SHP77 (cell line): ENCODE data around the gene AGO3.
"Not testable (repeated sequence)": the region's sequence is repeated elsewhere in the genome, so short reads cannot be mapped to it uniquely, and the experiment has no call there.

Experiments
- DNase-seq, 2 experiments: peaks; one replicate each; lab custom pipeline; 2025; lab: John Stamatoyannopoulos, UW

The AGO3 gene

DNA sequence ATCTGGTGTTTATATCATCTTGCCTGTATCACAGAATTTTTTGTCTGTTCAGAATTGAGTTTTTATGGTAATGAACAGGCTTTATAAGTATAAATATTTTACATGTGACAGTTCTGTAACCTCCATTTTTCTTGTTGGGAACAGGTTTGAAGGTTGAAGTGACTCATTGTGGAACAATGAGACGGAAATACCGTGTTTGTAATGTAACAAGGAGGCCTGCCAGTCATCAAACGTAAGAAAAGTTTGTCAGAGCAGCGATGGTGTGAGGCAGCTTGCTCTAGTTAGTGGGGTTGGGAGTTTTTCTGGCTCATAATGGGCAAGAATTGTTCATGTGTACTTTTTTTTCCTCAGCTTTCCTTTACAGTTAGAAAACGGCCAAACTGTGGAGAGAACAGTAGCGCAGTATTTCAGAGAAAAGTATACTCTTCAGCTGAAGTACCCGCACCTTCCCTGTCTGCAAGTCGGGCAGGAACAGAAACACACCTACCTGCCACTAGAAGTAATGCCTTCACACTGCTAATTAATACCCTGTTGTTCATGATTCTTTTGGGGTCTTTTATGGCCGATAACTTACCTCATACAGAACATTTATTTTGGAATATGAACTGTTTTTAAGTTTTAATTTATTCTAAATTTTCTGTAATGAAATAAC is 77.8 kb downstream of the AGO3 start:
- DNase-seq: no peak

DNA sequence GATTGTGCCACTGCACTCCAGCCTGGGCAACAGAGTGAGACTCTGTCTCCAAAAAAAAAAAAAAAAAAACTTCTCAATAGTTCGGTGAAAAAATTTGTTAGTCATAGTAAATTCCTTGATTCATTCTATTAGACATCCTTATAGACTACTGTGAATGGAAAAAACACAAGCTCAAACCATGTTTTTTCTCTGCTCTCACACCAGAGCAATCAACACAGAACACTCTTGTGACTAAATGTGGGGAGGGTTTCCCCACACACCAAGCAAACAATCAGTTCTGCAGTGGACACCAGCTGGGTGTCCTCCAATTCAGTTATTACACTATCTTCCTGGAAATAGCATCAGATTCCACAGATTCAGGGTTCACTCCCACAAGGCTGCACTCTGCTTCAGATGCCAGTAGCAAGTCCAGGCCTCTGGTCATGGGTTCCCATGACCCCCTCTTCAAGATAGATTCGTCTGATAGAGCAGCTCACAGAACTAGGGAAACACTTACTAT is 83.9 kb downstream of the AGO3 start:
- no peak for DNase-seq

DNA sequence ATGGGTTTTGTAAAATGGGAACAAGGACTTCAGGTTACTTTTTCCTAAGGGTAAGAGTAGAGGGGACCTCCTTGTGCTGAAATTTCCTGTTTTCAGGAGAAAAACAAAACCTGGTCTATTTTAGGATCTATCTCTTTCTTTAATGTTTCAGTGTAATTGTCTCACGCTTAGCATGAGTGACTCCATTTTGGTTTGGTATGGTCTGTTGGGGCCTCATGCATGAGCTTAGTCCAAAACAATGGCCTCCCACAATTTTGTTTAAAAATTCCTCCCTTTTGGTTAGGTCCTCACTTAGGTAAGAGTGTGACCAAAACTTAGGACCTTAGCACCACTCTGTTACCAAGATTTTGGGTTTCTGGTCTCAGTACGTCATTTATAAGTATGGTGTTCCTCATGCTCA is 85.8 kb downstream of the AGO3 start:
- no peak for DNase-seq

DNA sequence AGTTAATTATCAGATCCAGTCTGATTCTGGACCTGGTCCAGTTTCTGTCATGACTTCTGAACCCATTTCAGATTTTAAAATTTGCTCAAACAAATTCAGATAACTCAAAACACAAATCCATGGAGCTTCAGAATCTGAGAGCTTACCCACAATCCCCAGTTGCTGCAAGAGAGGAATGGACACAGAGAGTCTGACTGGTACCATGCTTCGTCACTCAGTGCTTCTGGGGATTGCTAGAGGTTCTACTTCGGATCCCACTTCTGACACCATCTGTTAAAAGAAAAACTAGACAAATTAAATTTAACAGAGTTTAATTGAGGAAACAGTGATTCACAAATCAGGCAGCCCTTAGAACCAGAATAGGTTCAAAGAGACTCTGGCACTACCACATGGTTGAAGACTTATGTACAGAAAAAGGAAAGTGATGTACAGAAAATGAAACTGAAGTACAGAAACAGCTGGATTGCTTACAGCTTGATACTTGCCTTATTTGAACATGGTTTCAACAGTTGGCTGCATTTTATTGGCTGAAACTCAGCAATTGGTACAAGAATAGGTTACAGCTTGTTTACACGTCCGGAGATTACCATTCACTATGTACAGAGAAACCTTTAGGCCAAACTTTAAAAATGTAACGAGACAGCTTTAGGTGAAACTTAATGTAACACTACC is 92.3 kb downstream of the AGO3 start:
- DNase-seq: no peak

DNA sequence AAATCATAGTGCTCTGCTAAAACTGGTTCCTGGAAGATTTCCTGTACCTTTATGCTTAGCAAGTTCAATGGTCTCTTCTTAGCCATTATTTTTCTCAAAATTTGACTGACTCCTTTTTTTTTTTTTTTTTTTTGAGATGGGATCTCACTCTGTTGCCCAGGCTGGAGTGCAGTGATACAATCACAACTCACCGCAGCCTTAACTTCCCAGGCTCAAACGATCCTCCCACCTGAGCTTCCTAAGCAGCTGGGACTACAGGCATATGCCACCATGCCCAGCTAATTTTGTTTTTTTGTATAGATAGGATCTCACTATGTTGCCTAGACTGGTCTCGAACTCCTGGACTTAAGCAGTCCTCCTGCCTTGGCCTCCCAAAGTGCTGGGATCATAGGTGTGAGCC is 93.1 kb downstream of the AGO3 start:
- not testable (repeated sequence) for DNase-seq

DNA sequence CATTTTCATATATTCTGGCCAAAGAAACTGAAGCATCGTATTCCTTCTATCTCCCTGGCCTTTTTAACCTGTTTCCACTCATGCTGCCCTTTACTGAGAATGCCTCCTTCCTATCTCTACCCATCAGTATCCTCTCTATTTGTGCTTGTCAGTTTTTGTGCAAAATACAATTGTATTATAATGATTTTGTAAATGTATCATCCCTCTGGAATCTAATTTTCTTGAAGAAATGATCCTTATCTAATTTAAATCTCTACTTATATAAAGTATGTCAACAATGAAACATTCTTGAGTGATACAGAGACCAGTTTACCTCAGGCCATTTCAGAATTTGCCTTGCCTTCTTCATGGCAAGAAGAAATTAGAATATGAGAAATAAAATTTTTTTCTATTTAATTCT is 93.9 kb downstream of the AGO3 start:
- no peak for DNase-seq

DNA sequence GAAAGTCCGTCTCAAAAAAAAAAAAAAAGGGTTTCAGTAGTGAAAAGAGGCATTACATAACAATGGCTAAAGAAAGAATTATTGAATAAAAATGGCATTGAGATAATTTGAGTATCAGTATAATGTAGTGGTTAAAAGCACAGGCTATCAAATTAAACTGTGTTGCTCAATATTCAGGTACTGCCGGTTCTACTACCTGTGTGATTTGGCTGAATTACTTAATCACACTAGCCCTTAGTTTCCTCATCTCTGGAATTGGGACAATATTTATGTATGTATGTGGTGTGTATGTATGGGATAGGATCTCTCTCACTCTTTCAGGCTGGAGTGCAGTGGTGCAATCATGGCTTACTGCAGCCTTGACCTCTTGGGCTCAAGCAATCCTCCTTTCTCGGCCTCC is 96.9 kb downstream of the AGO3 start:
- DNase-seq: no peak

DNA sequence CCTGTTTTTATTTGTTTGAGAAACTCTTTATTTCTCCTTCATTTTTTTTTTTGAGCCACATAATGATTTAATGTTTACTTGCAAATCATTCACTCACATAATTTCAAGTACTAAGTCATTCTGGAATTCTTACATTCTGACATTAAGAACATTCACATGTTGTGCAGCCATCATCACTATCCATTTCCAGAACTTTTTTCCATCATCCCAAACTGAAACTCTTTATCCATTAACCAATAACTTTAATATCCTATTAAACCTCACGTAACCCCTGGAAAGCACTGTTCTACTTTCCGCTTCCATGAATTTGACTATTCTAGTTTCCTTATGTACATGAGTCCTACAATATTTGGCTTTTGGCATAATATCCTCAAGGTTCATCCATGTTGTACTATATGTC is 100.5 kb downstream of the AGO3 start:
- no peak for DNase-seq

DNA sequence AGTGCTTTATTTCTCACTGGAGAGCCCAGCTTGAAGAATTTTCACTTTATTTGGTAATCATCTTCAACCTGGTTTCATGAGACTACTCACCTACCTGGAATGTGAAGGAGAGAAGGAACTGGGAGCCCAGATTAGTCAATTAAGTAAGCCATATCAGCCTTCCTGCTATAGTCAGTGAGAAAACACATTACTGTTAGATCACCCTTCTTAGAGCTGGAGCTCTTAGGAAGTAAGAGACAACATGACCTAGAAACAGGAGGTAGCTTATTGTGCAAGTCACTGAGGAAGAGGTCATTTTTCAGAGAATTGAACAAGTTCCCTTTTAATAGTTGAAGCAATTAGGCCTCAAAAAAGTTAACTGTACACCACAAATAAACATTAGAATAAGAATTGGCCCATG is 103.8 kb downstream of the AGO3 start:
- no peak for DNase-seq

DNA sequence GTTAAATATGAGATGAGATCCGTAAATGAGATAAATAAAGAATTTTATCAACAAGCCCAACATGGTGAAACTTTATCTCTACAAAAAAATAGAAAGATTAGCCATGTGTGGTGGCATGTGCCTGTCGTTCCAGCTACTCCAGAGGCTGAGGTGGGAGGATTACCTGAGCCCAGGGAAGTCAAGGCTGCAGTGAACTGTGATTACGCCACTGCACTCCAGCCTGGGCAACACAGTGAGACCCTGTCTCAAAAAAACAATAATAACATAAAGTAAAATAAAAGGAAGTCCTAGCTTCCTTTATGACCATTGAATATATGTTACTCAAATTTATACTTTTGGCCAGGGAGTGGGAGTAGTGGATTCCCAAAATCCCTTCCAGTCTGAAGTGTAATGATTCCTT is 104.2 kb downstream of the AGO3 start:
- DNase-seq: no peak

DNA sequence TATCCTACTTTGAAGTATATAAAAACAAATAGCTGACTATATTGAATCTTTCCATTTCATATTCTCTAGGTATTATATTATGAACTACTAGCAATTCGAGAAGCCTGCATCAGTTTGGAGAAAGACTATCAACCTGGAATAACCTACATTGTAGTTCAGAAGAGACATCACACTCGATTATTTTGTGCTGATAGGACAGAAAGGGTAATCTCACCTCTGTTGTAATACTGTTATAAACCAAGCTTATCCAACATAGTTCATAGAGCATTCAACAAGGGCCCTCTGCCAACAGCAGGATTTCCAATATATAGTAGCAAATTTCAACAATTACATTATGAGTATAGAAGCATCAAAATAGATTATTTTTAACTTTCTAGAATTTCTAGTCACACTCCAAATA is 109.3 kb downstream of the AGO3 start:
- DNase-seq: no peak

DNA sequence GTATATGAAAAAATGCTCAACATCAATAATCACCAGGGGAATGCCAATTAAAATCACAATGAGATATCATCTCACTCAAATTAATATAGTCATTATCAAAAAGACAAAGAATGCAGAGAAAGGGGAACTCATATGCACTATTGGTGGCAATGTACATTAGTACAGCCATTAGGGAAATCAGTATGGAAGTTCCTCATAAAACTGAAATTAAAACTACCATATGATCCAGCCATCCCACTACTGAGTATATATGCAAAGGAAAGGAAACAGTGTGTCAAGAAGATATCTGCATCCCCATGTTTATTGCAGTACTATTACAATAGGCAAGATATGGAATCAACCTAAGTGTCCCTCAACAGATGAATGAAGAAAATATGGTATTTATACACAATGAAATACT is 120.9 kb downstream of the AGO3 start:
- DNase-seq: no peak

DNA sequence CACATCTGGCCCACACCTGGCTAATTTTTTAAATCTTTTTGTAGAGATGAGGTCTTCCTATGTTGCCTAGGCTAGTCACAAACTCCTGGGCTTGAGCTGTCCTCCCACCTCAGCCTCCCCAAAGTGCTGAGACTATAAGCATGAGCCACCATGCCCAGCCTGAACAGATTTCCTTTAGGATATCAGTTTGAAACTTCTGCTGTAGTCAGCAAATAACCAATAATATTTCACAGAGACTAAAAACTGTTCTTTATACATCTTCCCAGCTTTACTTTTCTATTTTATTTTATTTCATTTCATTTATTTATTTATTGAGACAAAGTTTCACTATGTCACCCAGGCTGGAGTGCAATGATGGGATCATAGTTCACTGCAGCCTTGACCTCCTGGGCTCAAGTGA is 123.1 kb downstream of the AGO3 start:
- no peak for DNase-seq

DNA sequence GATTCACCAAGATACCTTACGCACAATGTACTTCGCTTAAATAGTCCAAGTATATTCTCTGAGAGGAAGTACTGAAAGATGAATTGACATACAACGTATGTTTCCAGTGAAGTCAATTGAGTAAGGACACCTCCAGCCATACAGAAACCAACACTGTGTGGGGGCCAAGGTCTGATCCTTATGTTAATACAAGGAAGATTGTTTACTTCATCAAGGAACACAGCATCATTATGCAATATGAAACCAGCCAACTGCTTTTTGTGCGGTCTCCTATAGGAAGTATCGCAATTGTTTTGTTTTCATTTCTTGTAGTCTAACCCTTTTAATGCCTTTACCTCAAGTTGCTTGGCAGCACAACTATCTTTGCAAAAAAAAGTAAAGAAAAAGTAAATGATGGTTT is 124.8 kb downstream of the AGO3 start:
- no peak for DNase-seq

DNA sequence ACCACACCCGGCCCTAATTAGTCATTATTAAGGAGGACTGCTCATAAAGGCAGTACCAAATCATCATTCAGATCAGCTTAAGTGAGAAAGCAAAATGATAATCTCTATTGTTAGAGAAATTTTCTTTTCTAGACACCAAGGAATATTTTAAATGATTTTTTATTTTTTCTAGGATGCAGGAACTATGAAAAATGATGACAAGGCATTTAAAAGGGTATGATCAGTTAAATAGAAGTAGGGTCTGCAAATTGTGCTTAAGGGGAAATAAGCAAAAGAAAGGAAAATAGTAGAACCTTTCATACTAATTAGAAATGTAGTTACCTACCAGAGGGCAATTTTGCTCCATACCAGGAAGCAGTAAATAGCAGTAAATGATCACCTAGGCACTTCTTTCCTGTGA is 131.4 kb downstream of the AGO3 start:
- DNase-seq: no peak

DNA sequence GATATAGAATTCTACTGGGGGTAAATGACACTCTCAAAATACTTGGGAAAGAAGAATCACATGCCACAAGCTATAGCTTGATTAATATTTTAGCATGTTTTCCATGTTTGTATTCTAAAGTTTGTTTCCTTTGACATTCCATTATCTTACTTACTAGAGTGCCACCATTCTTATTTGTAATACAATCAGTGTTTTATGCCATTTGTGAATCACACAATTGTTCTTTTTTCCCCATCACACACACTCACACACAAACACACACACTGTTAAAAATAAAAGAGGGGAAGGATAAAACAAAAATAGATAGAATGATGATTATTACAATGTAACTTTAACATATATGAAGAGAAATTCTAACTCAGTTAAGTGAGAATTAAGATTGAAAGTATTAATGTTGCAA is 137.0 kb downstream of the AGO3 start:
- DNase-seq: no peak

DNA sequence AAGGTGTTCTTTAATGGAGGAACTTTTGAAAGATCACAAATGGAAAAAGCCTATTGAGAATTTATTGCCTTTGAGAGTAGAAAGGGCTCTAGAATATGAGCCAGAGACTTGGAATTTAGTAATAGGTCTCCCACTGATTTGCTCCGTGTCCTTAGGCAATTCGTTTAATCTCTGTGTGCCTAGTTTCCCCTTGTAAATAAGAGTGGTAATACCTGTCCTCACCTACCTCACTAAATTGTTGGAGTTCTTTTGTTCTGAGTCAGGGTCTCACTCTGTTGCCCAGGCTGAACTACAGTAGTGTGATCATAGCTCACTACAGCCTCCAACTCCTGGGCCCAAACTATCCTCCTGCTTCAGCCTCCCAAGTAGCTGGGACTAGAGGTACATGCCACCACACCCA is 138.0 kb downstream of the AGO3 start:
- DNase-seq: no peak

DNA sequence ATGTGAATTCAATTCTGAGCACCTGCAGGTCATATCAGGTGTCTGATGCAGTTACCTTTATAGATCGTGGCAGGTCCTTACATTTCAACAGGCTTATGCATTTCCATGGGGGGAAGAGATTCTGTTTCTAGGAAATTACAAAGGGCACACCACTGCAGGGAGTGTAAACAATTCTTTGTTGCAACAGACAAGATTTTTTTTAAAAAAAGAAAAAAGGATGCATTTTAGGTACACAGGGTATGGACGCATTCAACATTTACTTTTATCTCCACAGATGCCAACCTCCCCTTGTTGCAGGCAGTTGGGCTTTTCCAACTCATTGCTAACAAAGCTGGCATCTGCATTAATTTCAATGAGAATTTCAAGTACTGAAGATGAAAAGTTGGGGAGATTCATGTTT is 139.4 kb downstream of the AGO3 start:
- DNase-seq: no peak

DNA sequence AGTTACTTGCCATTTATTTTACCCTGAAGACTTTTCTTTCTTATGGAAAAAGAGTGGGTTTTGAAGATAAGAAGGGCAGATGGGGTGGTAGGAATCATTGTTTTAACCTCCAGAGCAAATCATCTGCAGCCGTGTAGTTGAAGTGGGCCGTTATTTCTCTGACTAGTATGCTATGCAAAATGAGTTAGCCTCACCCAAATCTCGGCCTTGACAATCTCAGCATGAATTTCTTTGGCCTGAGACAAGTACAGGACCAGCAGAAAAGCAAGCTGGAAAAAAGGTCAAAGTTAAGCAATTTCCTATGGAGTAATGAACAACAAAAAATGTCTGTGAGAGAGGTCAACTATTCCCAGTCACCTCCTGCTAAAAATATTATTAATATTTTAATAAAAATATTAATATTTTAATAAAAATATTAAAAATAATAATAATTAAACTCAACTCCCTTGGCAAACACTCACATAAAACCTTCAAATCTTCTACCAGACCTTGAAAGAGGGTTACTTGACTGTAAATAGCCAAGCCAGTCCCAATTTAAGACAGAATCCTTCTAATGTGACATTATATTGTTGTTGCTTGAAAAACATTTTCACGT is 146.2 kb downstream of the AGO3 start:
- no peak for DNase-seq

DNA sequence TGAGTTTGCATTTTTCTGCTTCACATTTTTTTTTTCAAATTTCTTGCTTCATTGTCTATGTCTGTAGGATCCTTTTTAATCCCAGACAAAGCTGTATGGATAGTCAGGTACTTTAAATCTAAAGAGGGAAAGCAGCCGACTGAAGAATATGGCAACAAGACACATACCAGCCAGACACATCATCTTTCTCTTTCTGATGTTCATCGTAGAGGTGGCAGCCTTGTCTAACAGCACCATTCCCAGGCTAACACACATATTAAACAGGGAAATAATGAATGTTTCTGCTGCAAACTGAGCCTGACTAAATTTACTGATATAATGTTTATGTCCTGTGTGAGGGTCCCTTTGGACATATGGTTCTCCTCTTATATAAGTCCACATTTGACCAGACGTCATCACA is 149.3 kb downstream of the AGO3 start:
- DNase-seq: no peak

DNA sequence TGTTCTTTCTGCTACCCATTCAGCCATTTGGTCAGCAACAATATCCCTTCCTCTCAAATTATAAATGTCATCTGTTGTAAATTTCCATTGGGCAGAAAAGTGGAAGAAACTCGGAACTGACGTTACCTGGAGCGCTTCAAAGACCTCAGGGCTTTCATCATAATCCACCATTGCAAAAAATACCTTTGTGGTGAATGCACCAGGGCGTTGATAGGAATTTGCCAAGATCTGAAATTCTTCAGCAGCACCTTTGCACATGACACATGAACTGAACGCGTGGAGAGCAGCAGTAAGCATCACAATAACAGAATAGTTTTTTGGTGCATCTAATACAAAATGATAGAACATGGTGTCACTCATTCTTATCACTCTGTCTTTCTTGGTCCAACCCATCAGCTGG is 149.9 kb downstream of the AGO3 start:
- DNase-seq: no peak

DNA sequence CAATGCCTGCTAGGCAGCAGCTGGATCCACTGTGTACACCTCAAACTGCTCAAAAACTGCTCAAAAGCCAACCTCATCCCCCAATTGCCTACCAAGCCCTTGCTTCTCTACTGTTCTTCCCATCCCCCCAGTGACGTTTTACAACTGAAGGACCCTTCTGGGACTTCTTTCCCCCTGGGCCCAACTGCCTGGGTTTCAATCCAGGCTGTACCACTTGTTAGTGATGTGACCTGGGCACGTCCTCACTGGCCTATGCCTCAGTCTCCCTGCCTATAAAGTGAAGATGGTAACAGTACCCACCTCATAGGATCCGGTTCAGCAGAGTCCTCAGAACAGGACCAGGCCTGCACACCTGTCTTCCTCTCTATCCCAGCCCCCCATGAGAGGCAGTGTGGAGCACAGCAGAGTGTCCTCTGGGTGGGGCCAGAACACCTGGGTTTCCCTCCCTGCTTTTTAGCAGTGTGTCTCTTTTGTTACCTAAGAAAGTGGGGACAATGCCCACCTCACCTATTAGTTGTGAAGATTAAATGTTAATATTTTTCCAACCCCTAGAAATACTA is 151.1 kb downstream of the AGO3 start:
- no peak for DNase-seq

DNA sequence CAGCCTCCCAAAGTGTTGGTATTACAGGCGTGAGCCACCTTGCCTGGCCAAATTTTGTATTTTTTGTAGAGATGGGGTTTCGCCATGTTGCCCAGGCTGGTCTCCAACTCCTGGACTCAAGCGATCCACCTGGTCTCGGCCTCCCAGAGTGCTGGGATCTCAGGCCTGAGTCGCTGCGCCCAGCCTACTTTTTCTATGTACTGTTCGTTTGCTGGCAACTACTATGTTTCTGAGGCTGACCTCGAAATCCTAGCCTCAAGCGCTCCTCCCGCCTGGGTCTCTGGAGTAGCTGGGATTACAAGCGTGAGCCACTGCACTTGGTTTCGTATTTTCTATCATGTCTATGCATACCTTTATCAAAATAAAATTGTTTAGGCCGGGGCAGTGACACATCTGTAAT is 152.3 kb downstream of the AGO3 start:
- no peak for DNase-seq
